Right atrium auricular region (tissue), 2 donors: Measurements from ENCODE around the gene SGCD. TPM values are rescaled to one million over a fixed set of nuclear protein-coding genes. Genes with fewer than 3 reads are reported as not detected.

Experiments used
- DNase-seq: peaks from one replicate; pipeline ENCODE4 v3.0.0-alpha.2; 2019; ENCODE audit warnings: low spot score
- H3K27ac ChIP-seq, 2 donors: fragments of 200-600 bp; sonication (generic); 1 replicate in 1 of 2; 2 replicates in 1 of 2; pipeline ENCODE4 v1.5.1; 2016 to 2019
- H3K27me3 ChIP-seq, 2 donors: fragments of 200-600 bp; sonication (generic); one replicate each; pipeline versions ENCODE4 v1.5.1 to v1.6.0; 2017 to 2019
- H3K36me3 ChIP-seq: fragments of 200-600 bp; sonication (generic); one replicate; pipeline ENCODE4 v1.5.1; 2016
- H3K4me1 ChIP-seq, 2 donors: fragments of 200-600 bp; sonication (generic); one replicate each; pipeline versions ENCODE4 v1.5.1 to v1.6.0; 2017 to 2019
- H3K4me3 ChIP-seq, 2 donors: fragments of 200-600 bp; sonication (generic); 1 replicate in 1 of 2; 2 replicates in 1 of 2; pipeline ENCODE4 v1.5.1; 2017 to 2019; ENCODE audit warnings: mild to moderate bottlenecking in 1 of 2, moderate library complexity in 1 of 2
- H3K9me3 ChIP-seq, 2 donors: fragments of 200-600 bp; sonication (generic); one replicate each; pipeline ENCODE4 v1.5.1; 2019
- CTCF ChIP-seq, 2 donors: fragments of 200-600 bp; sonication (generic); IDR thresholded peaks; one replicate each; pipeline ENCODE4 v1.5.1; 2019; ENCODE audit warnings: antibody characterized with exemption in 2 of 2
- total RNA-seq, 2 donors: library from RNA; depleted of rRNA; stranded (reverse); fragments of >200 nt; gene quantifications; one replicate each; pipeline ENCODE4 v1.1.0, GENCODE V29; 2016

SGCD gene
- total RNA-seq, 2 donors from 2014 or later = 56.2 to 85.1 TPM

- Histone ChIP-seq H3K27ac (no peak overlapping the region), H3K9me3 (no peaks in the 10 kb centered on the region), H3K4me3 (no peak overlapping the region), H3K4me1 (no peaks in the 10 kb centered on the region), H3K27me3 (no peaks in the 10 kb centered on the region), H3K36me3 (no peaks in the 10 kb centered on the region)
- TF ChIP-seq CTCF (IDR thresholded peaks at IDR 0.05) = no peak
- DNase-seq = no peak
These were observed 129.9 kb downstream of the SGCD start for GRCh38 chr5:156456857-156457256.

GRCh38 chr5:156459812-156460385 lies 132.9 kb downstream of the SGCD start:
- Histone ChIP-seq H3K27ac (no peak overlapping the region), H3K4me1 (no peaks in the 10 kb centered on the region), H3K9me3 (no peaks in the 10 kb centered on the region), H3K27me3 (no peaks in the 10 kb centered on the region), H3K36me3 (no peaks in the 10 kb centered on the region), H3K4me3 (no peak overlapping the region)
- no peak for DNase-seq
- TF ChIP-seq CTCF (IDR thresholded peaks at IDR 0.05) = no peak

GRCh38 chr5:156460471-156460870 lies 133.5 kb downstream of the SGCD start:
- no peak for DNase-seq
- TF ChIP-seq CTCF (IDR thresholded peaks at IDR 0.05) = no peak
- no peaks in the 10 kb centered on the region for H3K27me3 ChIP-seq
- no peaks in the 10 kb centered on the region for H3K4me1 ChIP-seq
- H3K9me3 ChIP-seq = no peaks in the 10 kb centered on the region
- no peak overlapping the region for H3K4me3 ChIP-seq
- no peak overlapping the region for H3K27ac ChIP-seq
- H3K36me3 ChIP-seq = no peaks in the 10 kb centered on the region

- no peaks in the 10 kb centered on the region for H3K4me1 ChIP-seq
- no peak for DNase-seq
- H3K36me3 ChIP-seq = no peaks in the 10 kb centered on the region
- no peaks in the 10 kb centered on the region for H3K27me3 ChIP-seq
- no peak overlapping the region for H3K27ac ChIP-seq
- no peaks in the 10 kb centered on the region for H3K9me3 ChIP-seq
- TF ChIP-seq CTCF (IDR thresholded peaks at IDR 0.05) = no peak
- H3K4me3 ChIP-seq = no peak overlapping the region
These were observed 139.9 kb downstream of the SGCD start for GRCh38 chr5:156466871-156467270.

- H3K27me3 ChIP-seq = no peaks in the 10 kb centered on the region
- DNase-seq = no peak
- H3K4me3 ChIP-seq = no peak overlapping the region
- no peak overlapping the region for H3K27ac ChIP-seq
- no peaks in the 10 kb centered on the region for H3K36me3 ChIP-seq
- peaks cover 3 to 14% of the 10 kb centered on the region in 2 donors for H3K4me1 ChIP-seq
- H3K9me3 ChIP-seq = no peaks in the 10 kb centered on the region
- no peak for TF ChIP-seq CTCF (IDR thresholded peaks at IDR 0.05)
These were observed 142.7 kb downstream of the SGCD start for GRCh38 chr5:156469636-156470035.

- peaks cover 3 to 36% of the 10 kb centered on the region in 2 donors for H3K4me1 ChIP-seq
- no peak for TF ChIP-seq CTCF (IDR thresholded peaks at IDR 0.05)
- no peak for DNase-seq
- no peaks in the 10 kb centered on the region for H3K27me3 ChIP-seq
- no peaks in the 10 kb centered on the region for H3K9me3 ChIP-seq
- no peak overlapping the region for H3K27ac ChIP-seq
- no peaks in the 10 kb centered on the region for H3K36me3 ChIP-seq
- no peak overlapping the region for H3K4me3 ChIP-seq
These were observed 144.9 kb downstream of the SGCD start for GRCh38 chr5:156471893-156472292.
